Nephron (organoid): ENCODE data around the gene HYAL2.

ENCODE experiments used
- H3K27ac Mint-ChIP-seq, 3 experiments: 2 replicates each; pipeline ENCODE4 v1.8.0; 2020; ENCODE audit warnings: mixed read lengths in 3 of 3, mild to moderate bottlenecking in 2 of 3, moderate library complexity in 1 of 3
- H3K27me3 Mint-ChIP-seq: 2 replicates; pipeline ENCODE4 v1.8.0; 2021; ENCODE audit warnings: low read depth, mild to moderate bottlenecking, moderate library complexity, mixed read lengths
- H3K36me3 Mint-ChIP-seq: 2 replicates; pipeline ENCODE4 v1.8.0; 2020; ENCODE audit warnings: low read depth, mixed read lengths
- H3K4me1 Mint-ChIP-seq: 2 replicates; pipeline ENCODE4 v1.8.0; 2020; ENCODE audit warnings: mixed read lengths
- H3K4me3 Mint-ChIP-seq, 3 experiments: 2 replicates each; pipeline ENCODE4 v1.8.0; 2020; ENCODE audit warnings: mild to moderate bottlenecking in 3 of 3, mixed read lengths in 3 of 3, moderate library complexity in 2 of 3
- H3K9me3 Mint-ChIP-seq: 2 replicates; pipeline ENCODE4 v1.8.0; 2020; ENCODE audit warnings: mixed read lengths
- TF ChIP-seq, protein P1 (sequence below), 3 experiments: fragments of 200-600 bp; sonication (generic); IDR thresholded peaks; one replicate each; pipeline ENCODE4 v1.5.0; 2021; ENCODE audit warnings: antibody characterized with exemption in 3 of 3; ENCODE audit not compliant: unreplicated experiment in 3 of 3

HYAL2 gene

DNA sequence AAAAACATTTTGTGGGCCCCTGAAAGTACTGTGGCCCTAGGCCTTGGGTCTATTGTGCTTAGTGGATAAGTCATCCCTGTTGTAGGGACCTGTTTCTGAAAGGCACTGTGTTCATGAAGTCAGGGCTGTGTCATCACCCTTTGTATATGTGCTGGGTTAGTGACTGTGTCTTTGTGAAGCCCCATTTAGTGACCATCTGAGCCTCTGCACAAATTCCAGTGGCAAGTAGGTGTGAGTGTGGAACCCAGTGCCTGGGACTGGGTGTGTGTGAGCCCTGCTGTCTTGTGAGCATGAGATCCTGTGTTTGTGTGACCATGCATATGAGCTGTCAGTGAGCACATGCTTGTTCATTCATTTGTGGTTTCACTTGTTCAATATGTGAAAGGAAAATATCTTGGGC, 17.9 kb downstream of the HYAL2 start:
- H3K36me3 Mint-ChIP-seq: peaks cover 22% of the 10 kb centered on the region
- H3K4me1 Mint-ChIP-seq: peaks cover 9% of the 10 kb centered on the region
- H3K27me3 Mint-ChIP-seq: no peaks in the 10 kb centered on the region
- no peak overlapping the region for H3K4me3 Mint-ChIP-seq
- TF ChIP-seq, protein P1, sequence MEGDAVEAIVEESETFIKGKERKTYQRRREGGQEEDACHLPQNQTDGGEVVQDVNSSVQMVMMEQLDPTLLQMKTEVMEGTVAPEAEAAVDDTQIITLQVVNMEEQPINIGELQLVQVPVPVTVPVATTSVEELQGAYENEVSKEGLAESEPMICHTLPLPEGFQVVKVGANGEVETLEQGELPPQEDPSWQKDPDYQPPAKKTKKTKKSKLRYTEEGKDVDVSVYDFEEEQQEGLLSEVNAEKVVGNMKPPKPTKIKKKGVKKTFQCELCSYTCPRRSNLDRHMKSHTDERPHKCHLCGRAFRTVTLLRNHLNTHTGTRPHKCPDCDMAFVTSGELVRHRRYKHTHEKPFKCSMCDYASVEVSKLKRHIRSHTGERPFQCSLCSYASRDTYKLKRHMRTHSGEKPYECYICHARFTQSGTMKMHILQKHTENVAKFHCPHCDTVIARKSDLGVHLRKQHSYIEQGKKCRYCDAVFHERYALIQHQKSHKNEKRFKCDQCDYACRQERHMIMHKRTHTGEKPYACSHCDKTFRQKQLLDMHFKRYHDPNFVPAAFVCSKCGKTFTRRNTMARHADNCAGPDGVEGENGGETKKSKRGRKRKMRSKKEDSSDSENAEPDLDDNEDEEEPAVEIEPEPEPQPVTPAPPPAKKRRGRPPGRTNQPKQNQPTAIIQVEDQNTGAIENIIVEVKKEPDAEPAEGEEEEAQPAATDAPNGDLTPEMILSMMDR (IDR thresholded peaks at IDR 0.05; ENCODE audit: unreplicated experiment in 3 of 3): no peak
- H3K9me3 Mint-ChIP-seq: peaks cover 8% of the 10 kb centered on the region
- peak overlapping the region in 1 of 3 experiments; percentile 20 for H3K27ac Mint-ChIP-seq

DNA sequence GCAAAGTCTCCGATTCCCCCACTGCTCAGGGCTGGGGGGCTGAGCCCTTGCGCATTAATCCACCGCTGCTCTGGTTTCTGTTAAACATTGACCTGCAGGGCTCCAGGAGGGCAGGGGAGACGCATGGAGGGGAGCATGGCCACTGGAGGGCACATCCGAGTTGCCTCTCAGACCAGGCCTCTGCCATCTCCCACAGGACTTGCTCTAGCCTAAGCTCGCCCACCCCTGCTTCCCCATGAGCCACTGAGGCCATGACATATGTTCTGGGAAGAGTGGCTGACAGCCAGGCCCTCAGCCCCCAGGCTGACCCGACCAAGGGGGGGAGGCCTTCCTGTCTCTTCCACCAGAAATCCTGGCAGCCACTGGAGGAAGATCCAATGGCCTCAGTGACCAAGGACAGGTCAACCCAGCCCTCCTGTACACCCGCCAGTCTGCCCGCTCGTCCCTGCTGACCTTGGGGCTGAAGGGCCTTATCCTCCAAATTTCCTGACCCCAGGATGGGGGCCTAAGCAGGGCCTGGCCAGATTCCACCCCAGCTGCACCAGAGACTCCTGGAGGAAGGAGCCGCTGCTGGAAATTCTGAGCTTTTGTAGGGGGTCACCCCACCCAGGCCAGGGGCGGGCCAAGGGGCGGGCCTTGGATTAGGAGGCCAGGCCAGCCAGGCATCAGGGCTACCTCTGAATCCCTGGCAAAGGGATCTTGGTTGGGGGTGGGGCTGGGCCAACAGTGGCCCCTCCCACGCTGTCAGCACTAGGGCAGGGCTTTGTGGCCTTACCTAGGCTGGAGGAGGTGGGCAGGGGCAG, 19.3 kb downstream of the HYAL2 start, which contains the start of gene HYAL1:
TSS of gene HYAL1 (minus strand) at position 562 of the 803 bp plus-strand sequence. CDS start 618 bp downstream, outside the sequence.
- peak within 1 kb of the TSS in 2 of 3 experiments; percentile 46 to 86 for H3K27ac Mint-ChIP-seq
- peaks cover 12% of the 10 kb centered on the region for H3K36me3 Mint-ChIP-seq
- TF ChIP-seq, protein P1 (IDR thresholded peaks at IDR 0.05; ENCODE audit: unreplicated experiment in 3 of 3): peak in 1 of 3 experiments; percentile 18

DNA sequence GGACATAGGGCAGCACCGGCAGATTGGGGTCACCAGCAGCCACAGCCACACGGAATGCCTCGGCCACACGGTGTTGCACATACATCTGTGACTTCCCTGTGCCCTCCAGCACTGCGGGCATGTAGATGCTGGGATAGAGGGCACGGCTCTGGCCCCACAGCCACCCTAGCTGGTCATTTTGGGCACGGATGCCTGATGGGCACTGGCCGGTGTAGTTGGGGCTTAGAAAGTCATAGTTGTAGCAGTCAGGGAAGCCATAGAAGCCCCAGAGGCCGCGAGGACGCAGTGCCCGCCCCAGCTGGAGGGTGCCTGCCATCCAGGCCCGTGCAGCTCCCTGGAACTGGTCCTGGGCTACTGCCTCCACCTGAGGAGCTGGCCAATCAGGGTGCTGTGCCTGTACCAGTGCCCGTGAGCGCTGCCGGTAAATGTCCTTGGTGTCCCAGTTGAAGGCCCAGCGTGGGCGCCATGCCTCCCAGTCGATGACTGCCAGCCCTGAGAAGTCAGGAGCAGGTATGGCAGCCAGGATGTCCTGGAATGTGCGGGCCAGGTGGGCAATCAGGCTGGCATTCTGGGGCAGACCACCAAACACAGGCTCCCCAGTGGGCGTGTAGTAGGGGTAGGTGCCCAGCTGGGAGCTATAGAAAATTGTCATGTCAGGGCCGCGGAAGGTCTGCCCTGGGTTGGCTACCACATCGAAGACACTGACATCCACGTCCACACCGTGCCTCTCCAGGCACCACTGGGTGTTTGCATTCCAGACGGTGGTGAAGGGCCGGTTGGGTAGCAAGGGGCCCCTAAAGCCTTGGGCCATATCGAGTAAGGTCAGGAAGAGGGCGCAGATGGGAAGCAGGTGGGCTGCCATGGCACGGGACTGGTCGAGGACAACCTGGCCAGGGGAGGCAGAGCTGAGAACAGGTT, 20.2 kb downstream of the HYAL2 start:
- H3K4me1 Mint-ChIP-seq: peaks cover 16% of the 10 kb centered on the region
- H3K9me3 Mint-ChIP-seq: no peaks in the 10 kb centered on the region
- peak overlapping the region in 1 of 3 experiments; percentile 9 for H3K4me3 Mint-ChIP-seq
- H3K36me3 Mint-ChIP-seq: peaks cover 7% of the 10 kb centered on the region
- H3K27me3 Mint-ChIP-seq: no peaks in the 10 kb centered on the region
- H3K27ac Mint-ChIP-seq: peak overlapping the region in 2 of 3 experiments; percentile 79 to 86
- TF ChIP-seq, protein P1 (IDR thresholded peaks at IDR 0.05; ENCODE audit: unreplicated experiment in 3 of 3): no peak

More for the DNA sequence above, 19.3 kb downstream of the HYAL2 start, which contains the start of gene HYAL1:
- H3K27me3 Mint-ChIP-seq: no peaks in the 10 kb centered on the region
- peaks cover 16% of the 10 kb centered on the region for H3K4me1 Mint-ChIP-seq
- H3K4me3 Mint-ChIP-seq: no peak within 1 kb of the TSS
- no peaks in the 10 kb centered on the region for H3K9me3 Mint-ChIP-seq

- TF ChIP-seq, protein P1 (IDR thresholded peaks at IDR 0.05; ENCODE audit: unreplicated experiment in 3 of 3): no peak
- Mint-ChIP-seq H3K27me3 (no peaks in the 10 kb centered on the region), H3K36me3 (peaks cover 5% of the 10 kb centered on the region), H3K4me3 (peak overlapping the region; percentile 91 to 99 (median 97)), H3K27ac (peak overlapping the region; percentile 81 to 96 (median 90)), H3K9me3 (no peaks in the 10 kb centered on the region), H3K4me1 (peaks cover 16% of the 10 kb centered on the region)
These were observed 21.8 kb downstream of the HYAL2 start for GRCh38 chr3:50300681-50301254.

- Mint-ChIP-seq H3K9me3 (no peaks in the 10 kb centered on the region), H3K36me3 (peaks cover 4% of the 10 kb centered on the region), H3K27ac (peak overlapping the region; percentile 81 to 96 (median 90)), H3K27me3 (no peaks in the 10 kb centered on the region), H3K4me3 (peak overlapping the region; percentile 91 to 99 (median 97)), H3K4me1 (peaks cover 16% of the 10 kb centered on the region)
- TF ChIP-seq, protein P1 (IDR thresholded peaks at IDR 0.05; ENCODE audit: unreplicated experiment in 3 of 3): no peak
These were observed 22.4 kb downstream of the HYAL2 start for GRCh38 chr3:50299929-50300680.
